ENCODE measurements around the gene PRCD.

DNA sequence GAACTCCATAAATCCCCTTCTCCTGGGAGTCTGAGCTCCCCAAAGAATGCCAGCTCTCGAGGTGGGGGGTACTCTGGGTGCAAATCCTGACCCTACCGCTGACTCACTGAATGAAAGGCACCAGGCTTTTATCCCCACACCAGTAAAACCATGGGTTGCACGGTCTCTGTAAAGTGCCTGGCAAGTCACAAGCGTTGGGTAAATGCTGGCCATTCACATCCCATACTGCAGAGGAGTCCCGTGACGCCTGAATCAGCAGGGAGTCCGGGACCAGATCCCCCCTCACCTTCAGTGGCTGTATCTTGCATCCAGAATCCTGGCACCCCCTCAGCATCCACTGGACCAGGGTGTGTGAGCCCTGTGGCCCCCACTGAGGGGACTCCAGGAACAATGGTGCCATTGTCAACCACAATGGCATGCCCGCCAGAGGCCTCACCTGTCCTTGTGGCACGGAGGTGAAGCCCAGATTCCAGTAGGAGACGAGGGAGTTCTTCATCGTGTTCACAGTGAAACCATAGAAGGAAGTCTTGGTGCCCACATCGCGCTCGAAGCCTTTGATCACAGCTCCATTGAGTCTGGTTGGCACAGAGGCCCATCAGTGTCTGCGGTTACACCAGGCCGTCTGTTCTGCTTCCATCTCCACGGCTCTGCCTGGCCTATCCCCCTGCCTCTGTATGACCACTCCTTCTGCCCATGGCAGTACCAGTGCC lies 32.5 kb downstream of the PRCD start:
- no peak for TF ChIP-seq POLR2A (IDR thresholded peaks at IDR 0.05)
- TF ChIP-seq, protein P1, sequence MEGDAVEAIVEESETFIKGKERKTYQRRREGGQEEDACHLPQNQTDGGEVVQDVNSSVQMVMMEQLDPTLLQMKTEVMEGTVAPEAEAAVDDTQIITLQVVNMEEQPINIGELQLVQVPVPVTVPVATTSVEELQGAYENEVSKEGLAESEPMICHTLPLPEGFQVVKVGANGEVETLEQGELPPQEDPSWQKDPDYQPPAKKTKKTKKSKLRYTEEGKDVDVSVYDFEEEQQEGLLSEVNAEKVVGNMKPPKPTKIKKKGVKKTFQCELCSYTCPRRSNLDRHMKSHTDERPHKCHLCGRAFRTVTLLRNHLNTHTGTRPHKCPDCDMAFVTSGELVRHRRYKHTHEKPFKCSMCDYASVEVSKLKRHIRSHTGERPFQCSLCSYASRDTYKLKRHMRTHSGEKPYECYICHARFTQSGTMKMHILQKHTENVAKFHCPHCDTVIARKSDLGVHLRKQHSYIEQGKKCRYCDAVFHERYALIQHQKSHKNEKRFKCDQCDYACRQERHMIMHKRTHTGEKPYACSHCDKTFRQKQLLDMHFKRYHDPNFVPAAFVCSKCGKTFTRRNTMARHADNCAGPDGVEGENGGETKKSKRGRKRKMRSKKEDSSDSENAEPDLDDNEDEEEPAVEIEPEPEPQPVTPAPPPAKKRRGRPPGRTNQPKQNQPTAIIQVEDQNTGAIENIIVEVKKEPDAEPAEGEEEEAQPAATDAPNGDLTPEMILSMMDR (IDR thresholded peaks at IDR 0.05) = no peak

All from adrenal gland (tissue), 5 donors.